Heart left ventricle (tissue), 13 donors: Measurements from ENCODE around the gene MYL9.

Experiments
- CTCF ChIP-seq, 12 donors: fragments of 200-600 bp; sonication (generic) in 4 of 12; IDR thresholded peaks; one replicate each; pipeline versions ENCODE4 v1.5.0 to v1.8.0; 2018 to 2022; ENCODE audit warnings: antibody characterized with exemption in 12 of 12, mild to moderate bottlenecking in 5 of 12
- POLR2A ChIP-seq, 2 donors: fragments of 450-650 bp; IDR thresholded peaks; one replicate each; pipeline ENCODE4 v1.6.1; 2017; ENCODE audit warnings: antibody characterized with exemption in 2 of 2, mild to moderate bottlenecking in 2 of 2, moderate library complexity in 2 of 2
- donor health status: ischemic (EF 13 %, LVEDD 7.1; RV severe dilation, severe dysfunction).
- donor health status: DM: no; HTN: yes; CAD: no.
- donor health status: DM: no; HTN: no; CAD: no.
- donor health status: ischemic (EF 25% LVEDD 6.9; RV normal size, moderate dysfunction).
- donor health status: ischemic (EF 25% LVEDD 5.7; RV mildly dilated, moderate dysfunction).
- donor health status: ischemic (EF 35%, LVEDD 5.7; RV mildly dilated, moderate dysfunction).
- donor health status: nonischemic (EF 11% LVEDD 7.7; RV severe dilation, severe dysfunction).
- donor health status: DM: yes; HTN: yes; CAD: no.
- donor health status: PGD.
- donor health status: ischemic (EF 29% LVEDD 5.4; RV normal size, mild dysfunction).
- donor health status: nonischemic (EF 23%, LVEDD 6.1; RV moderate dilation, normal function).

- no peak for TF ChIP-seq CTCF (IDR thresholded peaks at IDR 0.05)
- TF ChIP-seq POLR2A (IDR thresholded peaks at IDR 0.05): no peak
Measured at GRCh38 chr20:36593347-36593929, 52.1 kb downstream of the MYL9 start.
